ENCODE data around the gene AMDHD1. TPM values are rescaled to one million over a fixed set of nuclear protein-coding genes. Genes with fewer than 3 reads are reported as not detected.

Gene AMDHD1
- total and polyA plus RNA-seq, 2 of the 8 experiments (the other 6 are each of a cell fraction or from before 2014, with no cell fraction given) = 0.14 TPM; not detected in 1

GRCh38 chr12:95955549-95956159 lies 12.5 kb downstream of the AMDHD1 start (continued):
- TF ChIP-seq RFX5 (IDR thresholded peaks at IDR 0.05; ENCODE audit: borderline replicate concordance, low read depth, low read length) (no peak), KDM5A (IDR thresholded peaks at IDR 0.05; ENCODE audit: low read length) (no peak), CTBP2 (IDR thresholded peaks at IDR 0.05; ENCODE audit: borderline replicate concordance, insufficient read depth, insufficient read length, low read length) (no peak), ATF2 (IDR thresholded peaks at IDR 0.05; ENCODE audit: low read length) (no peak), KDM1A (IDR thresholded peaks at IDR 0.05; ENCODE audit: borderline replicate concordance, low read length) (no peak)
